Uterus (tissue), 4 donors: ENCODE data around the gene CPZ. TPM values are rescaled to one million over a fixed set of nuclear protein-coding genes. Genes with fewer than 3 reads are reported as not detected.

ENCODE experiments used
- DNase-seq, 2 donors: peaks; one replicate each; pipeline ENCODE4 v3.0.0-alpha.2; 2019 to 2020
- H3K27ac ChIP-seq, 2 donors: fragments of 200-600 bp; sonication (generic); 1 replicate in 1 of 2; 2 replicates in 1 of 2; pipeline ENCODE4 v1.5.1; 2016 to 2018
- H3K27me3 ChIP-seq, 2 donors: fragments of 200-600 bp; sonication (generic); one replicate each; pipeline ENCODE4 v1.5.1; 2018 to 2019; ENCODE audit warnings: control low read depth in 1 of 2
- H3K36me3 ChIP-seq, 2 donors: fragments of 200-600 bp; sonication (generic); one replicate each; pipeline ENCODE4 v1.5.1; 2019; ENCODE audit warnings: control low read depth in 1 of 2
- H3K4me1 ChIP-seq, 2 donors: fragments of 200-600 bp; sonication (generic); one replicate each; pipeline ENCODE4 v1.5.1; 2018 to 2019; ENCODE audit warnings: control low read depth in 1 of 2
- H3K4me3 ChIP-seq, 2 donors: fragments of 200-600 bp; sonication (generic); 1 replicate in 1 of 2; 2 replicates in 1 of 2; pipeline ENCODE4 v1.5.1; 2018 to 2019; ENCODE audit warnings: mild to moderate bottlenecking in 1 of 2
- H3K9me3 ChIP-seq, 2 donors: fragments of 200-600 bp; sonication (generic); one replicate each; pipeline ENCODE4 v1.5.1; 2019; ENCODE audit warnings: control low read depth in 1 of 2
- POLR2A ChIP-seq, 2 donors: fragments of 450-650 bp; IDR thresholded peaks; one replicate each; pipeline ENCODE4 v1.6.1; 2016; ENCODE audit warnings: antibody characterized with exemption in 2 of 2, mild to moderate bottlenecking in 1 of 2, moderate library complexity in 1 of 2
- intact Hi-C: fragments of 100-400 bp; cut with DNase I; formaldehyde crosslinking; loops from one replicate; pipeline ENCODE4 v1.15.1; 2023; ENCODE audit warnings: low total_unique reads
- total RNA-seq, 4 donors: library from RNA; depleted of rRNA in 3 of 4; stranded (reverse); fragments of >200 nt in 3 of 4; gene quantifications; one replicate each; pipeline versions ENCODE4 v1.1.0 to v1.2.4, GENCODE V29; 2014 to 2023
- TF ChIP-seq, protein P1 (sequence below), 4 experiments: fragments of 200-600 bp in 2 of 4; fragments of 450-650 bp in 2 of 4; sonication (generic) in 2 of 4; IDR thresholded peaks; one replicate each; pipeline ENCODE4 v1.5.1; 2016 to 2019; ENCODE audit warnings: antibody characterized with exemption in 4 of 4, mild to moderate bottlenecking in 2 of 4, moderate library complexity in 1 of 4
- donor health status: DM: yes; HTN: yes; CAD: no.

The CPZ gene
- total RNA-seq, 4 donors from 2014 or later: 0.29 to 45.8 (median 5.4) TPM

GRCh38 chr4:8602686-8603430 lies 10.3 kb downstream of the CPZ start:
- H3K36me3 ChIP-seq: no peaks in the 10 kb centered on the region
- intact Hi-C loops: no loop called here
- H3K27ac ChIP-seq: no peak overlapping the region
- no peaks in the 10 kb centered on the region for H3K9me3 ChIP-seq
- no peak for DNase-seq
- TF ChIP-seq, protein P1, sequence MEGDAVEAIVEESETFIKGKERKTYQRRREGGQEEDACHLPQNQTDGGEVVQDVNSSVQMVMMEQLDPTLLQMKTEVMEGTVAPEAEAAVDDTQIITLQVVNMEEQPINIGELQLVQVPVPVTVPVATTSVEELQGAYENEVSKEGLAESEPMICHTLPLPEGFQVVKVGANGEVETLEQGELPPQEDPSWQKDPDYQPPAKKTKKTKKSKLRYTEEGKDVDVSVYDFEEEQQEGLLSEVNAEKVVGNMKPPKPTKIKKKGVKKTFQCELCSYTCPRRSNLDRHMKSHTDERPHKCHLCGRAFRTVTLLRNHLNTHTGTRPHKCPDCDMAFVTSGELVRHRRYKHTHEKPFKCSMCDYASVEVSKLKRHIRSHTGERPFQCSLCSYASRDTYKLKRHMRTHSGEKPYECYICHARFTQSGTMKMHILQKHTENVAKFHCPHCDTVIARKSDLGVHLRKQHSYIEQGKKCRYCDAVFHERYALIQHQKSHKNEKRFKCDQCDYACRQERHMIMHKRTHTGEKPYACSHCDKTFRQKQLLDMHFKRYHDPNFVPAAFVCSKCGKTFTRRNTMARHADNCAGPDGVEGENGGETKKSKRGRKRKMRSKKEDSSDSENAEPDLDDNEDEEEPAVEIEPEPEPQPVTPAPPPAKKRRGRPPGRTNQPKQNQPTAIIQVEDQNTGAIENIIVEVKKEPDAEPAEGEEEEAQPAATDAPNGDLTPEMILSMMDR (IDR thresholded peaks at IDR 0.05): no peak
- no peak for TF ChIP-seq POLR2A (IDR thresholded peaks at IDR 0.05)
- no peaks in the 10 kb centered on the region for H3K4me1 ChIP-seq
- no peaks in the 10 kb centered on the region for H3K27me3 ChIP-seq
- no peak overlapping the region for H3K4me3 ChIP-seq

GRCh38 chr4:8603931-8604330 lies 11.4 kb downstream of the CPZ start:
- no peak overlapping the region for H3K4me3 ChIP-seq
- no peaks in the 10 kb centered on the region for H3K27me3 ChIP-seq
- no peaks in the 10 kb centered on the region for H3K9me3 ChIP-seq
- no peak for TF ChIP-seq POLR2A (IDR thresholded peaks at IDR 0.05)
- TF ChIP-seq, protein P1 (IDR thresholded peaks at IDR 0.05): no peak
- no peaks in the 10 kb centered on the region for H3K4me1 ChIP-seq
- intact Hi-C loops: no loop called here
- H3K27ac ChIP-seq: no peak overlapping the region
- H3K36me3 ChIP-seq: no peaks in the 10 kb centered on the region
- DNase-seq: no peak

- intact Hi-C loops: no loop called here
- no peaks in the 10 kb centered on the region for H3K9me3 ChIP-seq
- H3K27me3 ChIP-seq: no peaks in the 10 kb centered on the region
- no peaks in the 10 kb centered on the region for H3K4me1 ChIP-seq
- H3K36me3 ChIP-seq: no peaks in the 10 kb centered on the region
- TF ChIP-seq POLR2A (IDR thresholded peaks at IDR 0.05): no peak
- TF ChIP-seq, protein P1 (IDR thresholded peaks at IDR 0.05): no peak
- H3K4me3 ChIP-seq: no peak overlapping the region
- H3K27ac ChIP-seq: no peak overlapping the region
- DNase-seq: no peak
Observed at GRCh38 chr4:8605289-8605688, 12.7 kb downstream of the CPZ start.

DNA sequence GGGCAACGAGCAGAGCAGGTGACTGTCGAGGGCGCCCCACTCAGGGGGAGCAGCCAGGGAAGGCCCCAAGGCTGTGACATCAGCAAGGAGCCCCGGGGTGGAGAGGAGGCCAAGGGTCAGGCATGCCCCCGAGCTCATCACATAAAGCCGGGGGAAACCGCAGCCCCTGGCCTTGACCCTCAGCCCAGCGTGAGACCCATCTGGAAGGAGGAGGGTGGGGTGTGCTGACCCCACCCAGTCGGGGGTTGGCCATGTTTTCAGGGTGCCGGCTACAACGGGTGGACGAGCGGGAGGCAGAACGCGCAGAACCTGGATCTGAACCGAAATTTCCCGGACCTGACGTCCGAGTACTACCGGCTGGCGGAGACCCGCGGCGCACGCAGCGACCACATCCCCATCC lies 13.9 kb downstream of the CPZ start:
- TF ChIP-seq POLR2A (IDR thresholded peaks at IDR 0.05): no peak
- intact Hi-C loops: no loop called here
- Histone ChIP-seq H3K27me3 (no peaks in the 10 kb centered on the region), H3K9me3 (no peaks in the 10 kb centered on the region), H3K4me3 (no peak overlapping the region), H3K4me1 (no peaks in the 10 kb centered on the region), H3K36me3 (no peaks in the 10 kb centered on the region), H3K27ac (no peak overlapping the region)
- no peak for DNase-seq

GRCh38 chr4:8606966-8607365 lies 14.4 kb downstream of the CPZ start:
- Histone ChIP-seq H3K27ac (no peak overlapping the region), H3K9me3 (no peaks in the 10 kb centered on the region), H3K4me1 (no peaks in the 10 kb centered on the region), H3K36me3 (no peaks in the 10 kb centered on the region), H3K27me3 (no peaks in the 10 kb centered on the region), H3K4me3 (no peak overlapping the region)
- TF ChIP-seq, protein P1 (IDR thresholded peaks at IDR 0.05): no peak
- TF ChIP-seq POLR2A (IDR thresholded peaks at IDR 0.05): no peak
- intact Hi-C loops: no loop called here
- no peak for DNase-seq
